HG02588 (cell line): ENCODE measurements around the gene NUP37.
"Not testable (repeated sequence)": the region's sequence is repeated elsewhere in the genome, so short reads cannot be mapped to it uniquely, and the experiment has no call there.

Experiments
- ATAC-seq: cut with Tn5 transposase; IDR thresholded peaks from one replicate; pipeline ENCODE4 v1.9.1; 2021; ENCODE audit warnings: mild to moderate bottlenecking, moderate library complexity; ENCODE audit not compliant: unreplicated experiment

Gene NUP37

GRCh38 chr12:102093319-102093718 is 26.6 kb downstream of the NUP37 start:
- ATAC-seq: no peak

GRCh38 chr12:102089228-102089835 is 30.6 kb downstream of the NUP37 start:
- not testable (repeated sequence) for ATAC-seq

GRCh38 chr12:102080842-102081241 is 39.1 kb downstream of the NUP37 start:
- no peak for ATAC-seq

GRCh38 chr12:102072092-102072491 is 47.8 kb downstream of the NUP37 start:
- not testable (repeated sequence) for ATAC-seq

- ATAC-seq: no peak
These were observed 50.2 kb downstream of the NUP37 start for GRCh38 chr12:102069707-102070106.

GRCh38 chr12:102067574-102068258 is 52.2 kb downstream of the NUP37 start:
- ATAC-seq: no peak

- ATAC-seq: no peak
These were observed 55.4 kb downstream of the NUP37 start for GRCh38 chr12:102064476-102064875.

GRCh38 chr12:102063069-102063468 is 56.8 kb downstream of the NUP37 start:
- no peak for ATAC-seq

GRCh38 chr12:102062419-102062806 is 57.5 kb downstream of the NUP37 start:
- ATAC-seq: no peak

- ATAC-seq: peak; percentile 95
These were observed 58.1 kb downstream of the NUP37 start, which contains the start of gene WASHC3 for GRCh38 chr12:102061560-102062418. Gene WASHC3, minus strand, starts transcription at chr12:102061991. Its CDS starts 29 bp downstream, at chr12:102061962.

- peak; percentile 29 for ATAC-seq
These were observed 58.8 kb downstream of the NUP37 start for GRCh38 chr12:102061096-102061559.

GRCh38 chr12:102059343-102059742 is 60.6 kb downstream of the NUP37 start:
- ATAC-seq: no peak

GRCh38 chr12:102054345-102054744 is 65.6 kb downstream of the NUP37 start:
- no peak for ATAC-seq

GRCh38 chr12:102053062-102053349 is 66.9 kb downstream of the NUP37 start:
- ATAC-seq: no peak

- no peak for ATAC-seq
These were observed 67.5 kb downstream of the NUP37 start for GRCh38 chr12:102052192-102053061.

GRCh38 chr12:102051431-102051965 is 68.4 kb downstream of the NUP37 start:
- no peak for ATAC-seq

- no peak for ATAC-seq
These were observed 69.1 kb downstream of the NUP37 start for GRCh38 chr12:102050660-102051430.

- peak; percentile 89 for ATAC-seq
These were observed 76.0 kb downstream of the NUP37 start for GRCh38 chr12:102043928-102044327.

- no peak for ATAC-seq
These were observed 85.7 kb downstream of the NUP37 start for GRCh38 chr12:102033991-102034745.
